A673 (cell line): ENCODE measurements around the gene CNTN5. TPM values are rescaled to one million over a fixed set of nuclear protein-coding genes. Genes with fewer than 3 reads are reported as not detected.
A peak's percentile ranks its signal among the peaks of the same experiment; 100 is the strongest.

Experiments used
- BruUV-seq: library from RNA; stranded (reverse); fragments of 400-500 nt; replicated peaks from 2 replicates; lab custom pipeline; 2021; lab: Mats Ljungman, UMichigan
- CTCF ChIA-PET: fragments of 300-600 bp; sonication (Branson Sonifier 250); formaldehyde crosslinking; loops from one replicate; lab custom pipeline; 2022; ENCODE audit warnings: antibody characterized with exemption; lab: Charles Lee
- POLR2A ChIA-PET: fragments of 300-600 bp; sonication (Branson Sonifier 250); formaldehyde crosslinking; loops from one replicate; lab custom pipeline; 2022; ENCODE audit warnings: antibody characterized with exemption; ENCODE audit not compliant: low non-redundant PET; lab: Charles Lee
- DNase-seq: peaks from one replicate; pipeline ENCODE4 v3.0.0-alpha.2; 2015; ENCODE audit warnings: low spot score
- H3K27ac ChIP-seq: fragments of 200-600 bp; sonication (generic); 2 replicates; pipeline ENCODE4 v1.5.1; 2016; ENCODE audit warnings: mixed run types, low read depth, mild to moderate bottlenecking, mixed read lengths, antibody characterized with exemption, low read length; ENCODE audit not compliant: poor library complexity, severe bottlenecking
- H3K27me3 ChIP-seq: fragments of 200-600 bp; sonication (generic); replicated peaks from 2 replicates; pipeline ENCODE4 v1.6.1; 2017; ENCODE audit warnings: mixed run types, low read depth, mild to moderate bottlenecking, mixed read lengths, antibody characterized with exemption, low read length; ENCODE audit not compliant: insufficient read depth, poor library complexity
- H3K36me3 ChIP-seq: fragments of 200-600 bp; sonication (generic); 2 replicates; pipeline ENCODE4 v1.6.1; 2016; ENCODE audit warnings: mixed run types, mild to moderate bottlenecking, mixed read lengths, antibody characterized with exemption, low read length; ENCODE audit not compliant: insufficient read depth, poor library complexity, severe bottlenecking
- H3K4me1 ChIP-seq: fragments of 200-600 bp; sonication (generic); 2 replicates; pipeline ENCODE4 v1.6.1; 2017; ENCODE audit warnings: mixed run types, mild to moderate bottlenecking, mixed read lengths, antibody characterized with exemption, low read length; ENCODE audit not compliant: insufficient read depth, poor library complexity, severe bottlenecking
- H3K4me3 ChIP-seq: fragments of 200-600 bp; sonication (generic); 2 replicates; pipeline ENCODE4 v1.5.1; 2016; ENCODE audit warnings: low read depth, mixed run types, mild to moderate bottlenecking, mixed read lengths, low read length; ENCODE audit not compliant: poor library complexity, severe bottlenecking
- H3K9me3 ChIP-seq: fragments of 200-600 bp; sonication (generic); 2 replicates; pipeline ENCODE4 v1.6.1; 2016; ENCODE audit warnings: mixed run types, low read depth, mild to moderate bottlenecking, mixed read lengths, antibody characterized with exemption, low read length; ENCODE audit not compliant: poor library complexity, severe bottlenecking
- CTCF ChIP-seq: fragments of 300-800, 200-600 bp; sonication (generic); conservative IDR thresholded peaks from 2 replicates; pipeline ENCODE4 v1.5.1; 2017; ENCODE audit warnings: low read depth, mild to moderate bottlenecking, antibody characterized with exemption, low read length, moderate library complexity, mixed read lengths
- EZH2 ChIP-seq: fragments of 200-600 bp; sonication (generic); IDR thresholded peaks from 2 replicates; pipeline ENCODE4 v1.6.1; 2017; ENCODE audit warnings: borderline replicate concordance, low read depth, mild to moderate bottlenecking, mixed read lengths, antibody characterized with exemption, low read length; ENCODE audit not compliant: poor library complexity, severe bottlenecking
- intact Hi-C: fragments of 100-400 bp; cut with micrococcal nuclease; formaldehyde crosslinking; loops from one replicate; pipeline ENCODE4 v1.10.0; 2022; ENCODE audit not compliant: unreplicated experiment
- total RNA-seq: library from RNA; stranded (reverse); gene quantifications from 2 replicates; pipeline ENCODE4 v1.2.3, GENCODE V29; 2021

CNTN5 gene
- total RNA-seq, 1 experiment from 2014 or later = 0.80 TPM

DNA sequence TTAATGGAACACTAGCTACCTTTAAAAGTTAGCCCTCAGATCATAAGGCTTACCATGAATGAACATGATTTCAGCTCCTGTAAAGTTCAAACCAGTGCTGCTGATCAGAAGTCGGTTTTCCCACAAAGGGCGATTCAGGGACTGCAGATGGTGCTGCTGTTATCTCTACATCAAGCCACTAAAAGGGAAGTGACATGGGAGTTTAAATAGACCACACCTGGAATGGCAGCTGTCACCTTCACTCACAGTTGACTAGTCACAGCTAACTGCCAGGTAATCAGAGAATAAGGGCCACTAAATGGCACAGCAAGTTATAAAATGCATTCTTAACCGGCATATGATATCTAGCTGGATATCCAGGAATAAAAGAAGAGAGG, 1085.2 kb downstream of the CNTN5 start:
- POLR2A ChIA-PET = no interaction called here
- Histone ChIP-seq H3K36me3 (no peaks in the 10 kb centered on the region), H3K4me1 (peaks cover 12% of the 10 kb centered on the region), H3K27ac (no peak overlapping the region), H3K27me3 (no peaks in the 10 kb centered on the region), H3K4me3 (no peak overlapping the region), H3K9me3 (no peaks in the 10 kb centered on the region)
- DNase-seq = no peak
- CTCF ChIA-PET = no interaction called here
- BruUV-seq = no TSS peak
- no peak for TF ChIP-seq EZH2
- no peak for TF ChIP-seq CTCF
- intact Hi-C loops = no loop called here

DNA sequence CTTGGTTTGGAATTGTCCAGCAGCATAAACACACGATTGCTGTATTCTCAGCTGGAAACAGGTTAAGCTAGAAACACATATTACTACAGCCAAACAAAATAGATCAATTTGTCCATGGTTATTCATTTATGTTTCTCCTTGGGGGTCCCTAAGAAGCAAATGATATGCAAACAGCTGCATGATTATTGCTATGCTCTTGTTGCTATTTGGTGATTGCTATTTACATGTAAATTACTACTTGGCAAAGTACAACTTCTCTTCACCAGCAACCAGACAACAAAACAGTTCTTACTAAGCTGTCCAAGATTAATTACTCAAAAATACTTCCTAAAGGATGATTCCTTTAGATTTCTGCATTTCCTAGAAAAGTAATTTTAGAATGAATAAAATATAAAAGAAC, 1098.4 kb downstream of the CNTN5 start:
- H3K27me3 ChIP-seq = no peaks in the 10 kb centered on the region
- intact Hi-C loops = no loop called here
- ChIA-PET CTCF (no interaction called here), POLR2A (no interaction called here)
- no peaks in the 10 kb centered on the region for H3K36me3 ChIP-seq
- DNase-seq = peak; percentile 55
- no peak overlapping the region for H3K4me3 ChIP-seq
- H3K9me3 ChIP-seq = no peaks in the 10 kb centered on the region
- no peak overlapping the region for H3K27ac ChIP-seq
- BruUV-seq = no TSS peak
- peaks cover 26% of the 10 kb centered on the region for H3K4me1 ChIP-seq
- no peak for TF ChIP-seq CTCF
- TF ChIP-seq EZH2 = no peak

DNA sequence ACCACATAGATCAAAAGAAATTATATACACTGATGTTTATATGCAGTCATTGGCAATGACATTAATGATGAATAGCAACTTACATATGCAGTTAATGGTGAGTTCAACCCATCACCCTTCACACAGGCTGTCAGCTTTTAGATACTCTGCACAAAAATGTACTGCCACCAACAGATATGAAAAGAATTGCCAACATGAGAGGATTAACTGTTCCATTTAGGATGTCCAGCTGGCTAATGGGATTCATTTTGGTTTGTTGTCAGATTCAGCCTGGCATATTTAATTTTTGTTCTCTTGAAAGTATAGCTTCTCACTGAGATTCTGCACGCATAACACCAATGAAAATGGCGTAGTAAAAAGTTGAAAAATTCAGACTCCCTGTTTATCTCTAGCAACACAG, 1112.4 kb downstream of the CNTN5 start:
- Histone ChIP-seq H3K4me1 (no peaks in the 10 kb centered on the region), H3K27me3 (no peaks in the 10 kb centered on the region), H3K4me3 (no peak overlapping the region), H3K9me3 (no peaks in the 10 kb centered on the region), H3K36me3 (no peaks in the 10 kb centered on the region), H3K27ac (no peak overlapping the region)
- CTCF ChIA-PET = no interaction called here
- intact Hi-C loops = no loop called here
- no TSS peak for BruUV-seq
- no peak for DNase-seq
- TF ChIP-seq EZH2 (no peak), CTCF (no peak)
- POLR2A ChIA-PET = interaction anchor here (0.7 kb wide), 1 partner anchor 85 kb away, joined by 4 read pairs; no protein-coding TSS in a partner anchor
